Ascending aorta (tissue), 2 donors: ENCODE results near the gene TTC13. TPM values are rescaled to one million over a fixed set of nuclear protein-coding genes. Genes with fewer than 3 reads are reported as not detected.

Source experiments
- DNase-seq, 2 donors: peaks; one replicate each; pipeline ENCODE4 v3.0.0-alpha.2; 2019; ENCODE audit warnings: low spot score in 2 of 2
- H3K27ac ChIP-seq, 2 donors: fragments of 200-600 bp; sonication (generic); one replicate each; pipeline ENCODE4 v1.5.1; 2016 to 2017; ENCODE audit warnings: mild to moderate bottlenecking in 1 of 2
- H3K27me3 ChIP-seq: fragments of 200-600 bp; sonication (generic); one replicate; pipeline ENCODE4 v1.5.1; 2017
- H3K36me3 ChIP-seq, 2 donors: fragments of 200-600 bp; sonication (generic); one replicate each; pipeline ENCODE4 v1.5.1; 2016
- H3K4me1 ChIP-seq, 2 donors: fragments of 200-600 bp; sonication (generic); one replicate each; pipeline ENCODE4 v1.5.1; 2016 to 2017; ENCODE audit warnings: mild to moderate bottlenecking in 1 of 2
- H3K4me3 ChIP-seq, 2 donors: fragments of 200-600 bp; sonication (generic); one replicate each; pipeline ENCODE4 v1.5.1; 2016 to 2017; ENCODE audit warnings: mild to moderate bottlenecking in 1 of 2
- H3K9me3 ChIP-seq, 2 donors: fragments of 200-600 bp; sonication (generic); one replicate each; pipeline ENCODE4 v1.5.1; 2016
- intact Hi-C: fragments of 100-400 bp; cut with DNase I; formaldehyde crosslinking; loops from one replicate; pipeline ENCODE4 v1.15.1; 2023
- total RNA-seq: library from RNA; depleted of rRNA; stranded (reverse); fragments of >200 nt; gene quantifications from one replicate; pipeline ENCODE4 v1.1.0, GENCODE V29; 2016
- TF ChIP-seq, protein P1 (sequence below), 3 experiments: fragments of 200-600 bp in 2 of 3; fragments of 450-650 bp in 1 of 3; sonication (generic) in 2 of 3; IDR thresholded peaks; one replicate each; pipeline ENCODE4 v1.5.1; 2016 to 2019; ENCODE audit warnings: antibody characterized with exemption in 3 of 3, mild to moderate bottlenecking in 1 of 3, moderate library complexity in 1 of 3

The TTC13 gene
- total RNA-seq, 1 donor from 2014 or later = 21.5 TPM

DNA sequence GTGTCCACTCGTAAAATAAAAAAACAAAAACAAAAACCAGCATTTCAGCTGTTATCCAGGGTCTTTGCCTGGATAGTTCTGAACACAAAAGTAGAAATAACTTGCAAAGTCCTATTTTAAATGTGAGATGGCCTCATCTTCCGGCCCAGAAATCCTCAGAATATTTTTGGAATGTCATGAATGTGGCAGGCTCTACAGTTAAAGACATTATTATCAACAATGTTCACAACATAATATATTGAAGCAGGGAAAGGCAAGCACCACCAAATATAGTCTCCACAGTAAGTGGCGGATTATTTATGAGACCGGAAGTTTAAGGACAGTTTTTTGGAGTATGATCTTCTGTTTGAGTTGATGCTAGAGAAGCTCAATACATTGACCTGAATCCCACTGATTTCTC lies 109.2 kb downstream of the TTC13 start:
- Histone ChIP-seq H3K9me3 (no peaks in the 10 kb centered on the region), H3K27ac (peak overlapping the region; percentile 96 to 99), H3K27me3 (no peaks in the 10 kb centered on the region), H3K4me3 (peak overlapping the region; percentile 94 to 98), H3K36me3 (no peaks in the 10 kb centered on the region), H3K4me1 (peaks cover 7 to 16% of the 10 kb centered on the region in 2 donors)
- DNase-seq = no peak
- intact Hi-C loops = loop anchor here (1.0 to 10.0 kb wide), 5 partner anchors 41 to 655 kb away; partner anchors contain the start of genes ARV1, COG2, TSNAX and TTC13
- TF ChIP-seq, protein P1, sequence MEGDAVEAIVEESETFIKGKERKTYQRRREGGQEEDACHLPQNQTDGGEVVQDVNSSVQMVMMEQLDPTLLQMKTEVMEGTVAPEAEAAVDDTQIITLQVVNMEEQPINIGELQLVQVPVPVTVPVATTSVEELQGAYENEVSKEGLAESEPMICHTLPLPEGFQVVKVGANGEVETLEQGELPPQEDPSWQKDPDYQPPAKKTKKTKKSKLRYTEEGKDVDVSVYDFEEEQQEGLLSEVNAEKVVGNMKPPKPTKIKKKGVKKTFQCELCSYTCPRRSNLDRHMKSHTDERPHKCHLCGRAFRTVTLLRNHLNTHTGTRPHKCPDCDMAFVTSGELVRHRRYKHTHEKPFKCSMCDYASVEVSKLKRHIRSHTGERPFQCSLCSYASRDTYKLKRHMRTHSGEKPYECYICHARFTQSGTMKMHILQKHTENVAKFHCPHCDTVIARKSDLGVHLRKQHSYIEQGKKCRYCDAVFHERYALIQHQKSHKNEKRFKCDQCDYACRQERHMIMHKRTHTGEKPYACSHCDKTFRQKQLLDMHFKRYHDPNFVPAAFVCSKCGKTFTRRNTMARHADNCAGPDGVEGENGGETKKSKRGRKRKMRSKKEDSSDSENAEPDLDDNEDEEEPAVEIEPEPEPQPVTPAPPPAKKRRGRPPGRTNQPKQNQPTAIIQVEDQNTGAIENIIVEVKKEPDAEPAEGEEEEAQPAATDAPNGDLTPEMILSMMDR (IDR thresholded peaks at IDR 0.05) = no peak

DNA sequence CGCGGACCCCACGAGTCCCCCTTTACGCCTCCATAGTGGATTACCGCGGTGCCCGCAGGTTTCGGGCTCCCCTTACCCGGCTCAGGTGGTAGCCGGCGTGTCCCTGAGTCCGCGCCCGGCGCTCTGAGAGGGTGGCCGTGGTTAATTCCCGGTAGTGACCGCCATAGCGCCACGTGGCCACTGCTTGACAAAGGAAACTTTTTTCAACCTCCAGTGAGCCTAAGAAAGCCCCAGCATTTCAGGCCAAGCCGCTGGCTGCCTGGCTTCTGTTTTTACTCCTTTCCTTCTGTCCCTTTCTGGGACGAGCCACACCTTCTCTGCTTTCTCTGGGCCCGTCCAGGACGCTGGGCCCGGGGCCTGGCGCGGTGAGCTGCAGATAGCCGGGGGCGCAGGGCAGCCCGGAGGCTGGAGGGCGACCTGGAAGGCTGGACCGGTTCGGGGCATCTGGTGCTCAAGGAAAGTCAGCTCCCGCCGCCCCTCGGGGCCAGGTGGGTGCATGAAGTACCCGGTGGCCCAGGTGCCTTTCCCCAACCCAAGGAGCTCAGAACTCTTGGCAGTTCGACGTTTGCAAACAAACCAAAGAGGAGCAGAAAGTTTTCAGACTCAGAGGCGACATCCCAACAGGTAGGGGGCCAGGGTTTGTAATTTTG lies 109.8 kb downstream of the TTC13 start:
- intact Hi-C loops = loop anchor here (1.0 to 10.0 kb wide), 7 partner anchors 20 to 656 kb away; partner anchors contain the start of genes ARV1, COG2, TSNAX and TTC13
- peak overlapping the region; percentile 94 to 98 for H3K4me3 ChIP-seq
- DNase-seq = peak in 1 of 2 donors; percentile 85

DNA sequence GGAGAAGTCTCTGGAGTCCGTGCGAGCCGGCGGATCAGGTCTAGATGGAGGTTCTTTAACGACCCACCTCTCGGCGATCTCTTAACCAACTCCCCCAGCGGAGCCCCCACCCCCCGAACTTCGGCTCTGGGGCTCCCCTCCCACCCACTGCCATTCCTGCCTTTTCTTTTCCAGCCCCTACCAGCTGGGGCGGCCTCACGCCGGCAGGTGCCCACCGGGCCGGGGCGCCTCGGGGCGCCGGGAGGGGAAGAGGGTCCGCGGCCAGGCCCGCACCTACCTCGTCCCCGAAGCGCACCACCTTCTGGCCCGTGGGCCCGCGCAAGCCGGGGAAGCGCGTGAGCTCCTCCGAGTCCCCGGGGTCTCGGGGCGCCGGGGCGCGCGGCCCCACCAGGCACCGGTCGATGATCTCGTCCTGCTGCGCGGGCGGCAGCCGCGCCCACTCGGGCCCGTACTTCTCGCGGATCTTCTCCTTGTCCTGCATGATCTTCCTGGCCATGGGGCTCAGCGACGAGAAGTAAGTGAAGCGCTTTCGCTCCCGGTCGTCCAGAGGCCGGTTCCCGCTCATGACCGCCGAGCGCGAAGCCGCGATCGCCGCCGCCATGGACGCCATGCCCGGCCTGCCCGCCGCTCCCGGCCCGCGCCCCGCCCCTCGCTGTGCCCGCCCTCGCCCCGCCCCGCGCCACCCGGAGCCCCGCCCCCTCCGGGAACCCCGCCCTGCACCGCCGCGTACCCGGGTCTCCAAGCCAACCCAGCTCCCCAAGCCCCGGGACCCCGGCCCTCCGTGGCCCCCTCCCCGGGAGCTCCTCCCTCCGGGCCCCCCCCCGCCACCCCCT lies 110.5 kb downstream of the TTC13 start, which contains the start of gene C1orf198:
TSS of gene C1orf198 (minus strand) at position 619 of the 833 bp plus-strand sequence. CDS start at position 610, 9 bp downstream.
- DNase-seq = peak in 1 of 2 donors; percentile 82
- H3K27me3 ChIP-seq = no peaks in the 10 kb centered on the region
- intact Hi-C loops = loop anchor here (1.0 to 10.0 kb wide), 6 partner anchors 19 to 657 kb away; partner anchors contain the start of genes ARV1, COG2, TSNAX and TTC13

More for the DNA sequence above, 109.8 kb downstream of the TTC13 start:
- no peaks in the 10 kb centered on the region for H3K36me3 ChIP-seq
- peaks cover 7 to 22% of the 10 kb centered on the region in 2 donors for H3K4me1 ChIP-seq
- H3K27ac ChIP-seq = peak overlapping the region; percentile 96 to 99
- TF ChIP-seq, protein P1 (IDR thresholded peaks at IDR 0.05) = no peak
- no peaks in the 10 kb centered on the region for H3K27me3 ChIP-seq
- no peaks in the 10 kb centered on the region for H3K9me3 ChIP-seq

DNA sequence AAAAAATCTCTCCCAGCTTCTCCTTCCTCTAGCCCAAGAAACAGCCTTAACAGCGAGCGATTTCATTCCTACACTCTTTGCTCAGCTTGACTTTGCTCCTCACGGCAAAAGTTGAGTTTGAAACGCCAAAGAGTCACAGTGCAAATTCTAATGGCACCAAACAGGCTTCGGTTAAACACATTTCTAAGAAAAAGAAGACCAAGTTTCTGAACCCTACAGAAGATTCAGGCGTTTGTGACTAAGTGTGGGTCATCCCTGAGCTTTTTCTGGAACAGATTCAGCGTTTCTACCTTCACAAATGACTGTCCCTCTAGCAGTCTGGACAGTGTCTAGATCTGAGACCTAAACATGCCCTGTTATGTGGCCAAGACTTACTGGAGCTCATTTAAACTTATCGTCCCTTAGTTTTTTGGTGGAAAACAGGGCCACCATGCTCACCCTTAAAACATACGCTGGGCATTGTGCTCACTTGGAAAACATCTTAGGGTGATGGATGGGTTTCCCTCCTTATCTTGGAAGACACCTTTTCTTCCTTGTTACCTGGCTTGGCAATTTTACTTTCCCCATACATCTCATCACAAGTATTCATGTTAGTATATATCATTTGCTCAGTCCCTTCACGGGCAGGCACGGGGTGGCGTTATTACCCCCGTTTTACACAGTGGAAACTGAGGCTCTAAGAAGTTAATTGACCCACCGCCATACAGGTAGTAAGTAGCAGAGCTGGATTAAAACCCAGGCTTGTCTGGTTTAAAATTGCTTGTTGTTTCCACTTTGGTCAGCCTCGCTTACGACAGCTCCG lies 111.4 kb downstream of the TTC13 start:
- H3K4me1 ChIP-seq = peaks cover 9 to 37% of the 10 kb centered on the region in 2 donors
- H3K9me3 ChIP-seq = no peaks in the 10 kb centered on the region
- intact Hi-C loops = loop anchor here (10.0 kb wide), 2 partner anchors 223 to 657 kb away; partner anchors contain the start of genes COG2 and TSNAX
- DNase-seq = no peak
- peak overlapping the region; percentile 94 to 98 for H3K4me3 ChIP-seq
- TF ChIP-seq, protein P1 (IDR thresholded peaks at IDR 0.05) = no peak
- H3K27ac ChIP-seq = peak overlapping the region; percentile 96 to 99
- H3K36me3 ChIP-seq = no peaks in the 10 kb centered on the region
- no peaks in the 10 kb centered on the region for H3K27me3 ChIP-seq

More for the DNA sequence above, 110.5 kb downstream of the TTC13 start, which contains the start of gene C1orf198:
- peak within 1 kb of the TSS; percentile 96 to 99 for H3K27ac ChIP-seq
- TF ChIP-seq, protein P1 (IDR thresholded peaks at IDR 0.05) = no peak
- H3K9me3 ChIP-seq = no peaks in the 10 kb centered on the region
- H3K4me1 ChIP-seq = peaks cover 9 to 29% of the 10 kb centered on the region in 2 donors
- H3K4me3 ChIP-seq = peak within 1 kb of the TSS; percentile 94 to 98
- H3K36me3 ChIP-seq = no peaks in the 10 kb centered on the region
